WTC11 (cell line): ENCODE data around the gene SPG21. TPM values are rescaled to one million over a fixed set of nuclear protein-coding genes. Genes with fewer than 3 reads are reported as not detected.
"Not testable (repeated sequence)": the region's sequence is repeated elsewhere in the genome, so short reads cannot be mapped to it uniquely, and the experiment has no call there.

ENCODE experiments used
- ATAC-seq: fragments of 200-7000 bp; cut with Tn5 transposase; 2 replicates; pipeline ENCODE4 v1.10.0; 2021; ENCODE audit warnings: mild to moderate bottlenecking, moderate library complexity
- CTCF ChIA-PET: fragments of 300-600 bp; sonication (Branson Sonifier 250); formaldehyde crosslinking; loops from one replicate; lab custom pipeline; 2021; ENCODE audit warnings: antibody characterized with exemption; lab: Charles Lee
- POLR2A ChIA-PET: fragments of 350-600 bp; sonication (Branson Sonifier 250); formaldehyde crosslinking; loops from one replicate; lab custom pipeline; 2021; ENCODE audit warnings: antibody characterized with exemption; lab: Charles Lee
- DNase-seq: peaks from one replicate; pipeline ENCODE4 v3.0.0; 2021; ENCODE audit warnings: low spot score
- H3K27ac Mint-ChIP-seq: 2 replicates; pipeline ENCODE4 v1.8.0; 2021; ENCODE audit warnings: mixed read lengths
- H3K27me3 Mint-ChIP-seq: 2 replicates; pipeline ENCODE4 v1.8.0; 2021; ENCODE audit warnings: low read depth, mild to moderate bottlenecking, moderate library complexity, mixed read lengths
- H3K36me3 Mint-ChIP-seq: 2 replicates; pipeline ENCODE4 v1.8.0; 2021; ENCODE audit warnings: mixed read lengths
- H3K4me1 Mint-ChIP-seq: 2 replicates; pipeline ENCODE4 v1.8.0; 2022; ENCODE audit warnings: mixed read lengths
- H3K4me3 Mint-ChIP-seq: 2 replicates; pipeline ENCODE4 v1.8.0; 2021; ENCODE audit warnings: mild to moderate bottlenecking, moderate library complexity, mixed read lengths
- H3K9me3 Mint-ChIP-seq: 2 replicates; pipeline ENCODE4 v1.8.0; 2021; ENCODE audit warnings: mixed read lengths
- AR ChIP-seq: fragments of 250-450 bp; sonication (Bioruptor Pico); IDR thresholded peaks from 2 replicates; pipeline ENCODE4 v1.9.0; 2021; ENCODE audit warnings: mild to moderate bottlenecking
- CBFB ChIP-seq: sonication (generic); formaldehyde crosslinking; IDR thresholded peaks from 2 replicates; pipeline ENCODE4 v1.8.1; 2022; ENCODE audit warnings: mild to moderate bottlenecking, low read depth, missing genetic modification reagents
- E2F5 ChIP-seq: sonication (generic); formaldehyde crosslinking; IDR thresholded peaks from 2 replicates; pipeline ENCODE4 v1.8.1; 2022; ENCODE audit warnings: mild to moderate bottlenecking, moderate library complexity, missing genetic modification reagents
- FOXK1 ChIP-seq: sonication (generic); formaldehyde crosslinking; IDR thresholded peaks from 2 replicates; pipeline ENCODE4 v1.8.0; 2022; ENCODE audit warnings: mild to moderate bottlenecking, moderate library complexity, missing genetic modification reagents
- FOXP4 ChIP-seq: sonication (generic); formaldehyde crosslinking; IDR thresholded peaks from 2 replicates; pipeline ENCODE4 v1.8.0; 2022; ENCODE audit warnings: mild to moderate bottlenecking, missing genetic modification reagents
- JAZF1 ChIP-seq: fragments of 250-450 bp; sonication (Bioruptor Pico); IDR thresholded peaks from 2 replicates; pipeline ENCODE4 v1.9.0; 2021; ENCODE audit warnings: moderate library complexity, mild to moderate bottlenecking, inconsistent platforms
- JUN ChIP-seq: sonication (generic); formaldehyde crosslinking; IDR thresholded peaks from 2 replicates; pipeline ENCODE4 v1.8.0; 2023; ENCODE audit warnings: mild to moderate bottlenecking, missing genetic modification reagents
- NR1H2 ChIP-seq: sonication (generic); formaldehyde crosslinking; IDR thresholded peaks from 2 replicates; pipeline ENCODE4 v1.9.0; 2021; ENCODE audit warnings: mild to moderate bottlenecking, moderate library complexity, missing genetic modification reagents
- SMAD4 ChIP-seq: sonication (generic); formaldehyde crosslinking; IDR thresholded peaks from 2 replicates; pipeline ENCODE4 v1.8.0; 2022; ENCODE audit warnings: mild to moderate bottlenecking, missing genetic modification reagents
- STAT6 ChIP-seq: sonication (generic); formaldehyde crosslinking; conservative IDR thresholded peaks from 2 replicates; pipeline ENCODE4 v1.8.1; 2023; ENCODE audit warnings: mild to moderate bottlenecking, low read depth, missing genetic modification reagents, moderate library complexity
- TEAD4 ChIP-seq: sonication (generic); formaldehyde crosslinking; IDR thresholded peaks from 2 replicates; pipeline ENCODE4 v1.8.0; 2022; ENCODE audit warnings: mild to moderate bottlenecking, missing genetic modification reagents
- ZBTB21 ChIP-seq: sonication (generic); formaldehyde crosslinking; IDR thresholded peaks from 2 replicates; pipeline ENCODE4 v1.8.1; 2023; ENCODE audit warnings: mild to moderate bottlenecking, missing genetic modification reagents, borderline replicate concordance
- ZNF219 ChIP-seq: sonication (generic); formaldehyde crosslinking; IDR thresholded peaks from 2 replicates; pipeline ENCODE4 v1.8.0; 2023; ENCODE audit warnings: missing genetic modification reagents, mild to moderate bottlenecking, borderline replicate concordance
- ZNF232 ChIP-seq: sonication (generic); formaldehyde crosslinking; IDR thresholded peaks from 2 replicates; pipeline ENCODE4 v1.8.0; 2022; ENCODE audit warnings: mild to moderate bottlenecking, missing genetic modification reagents
- ZNF532 ChIP-seq: fragments of 250-450 bp; sonication (Bioruptor Pico); IDR thresholded peaks from 2 replicates; pipeline ENCODE4 v1.9.0; 2021; ENCODE audit warnings: mild to moderate bottlenecking, borderline replicate concordance
- ZNF671 ChIP-seq: fragments of 250-450 bp; sonication (Bioruptor Pico); IDR thresholded peaks from 2 replicates; pipeline ENCODE4 v1.8.0; 2021; ENCODE audit warnings: mild to moderate bottlenecking
- total RNA-seq: library from RNA; stranded (reverse); gene quantifications from 3 replicates; pipeline ENCODE4 v1.2.3, GENCODE V29; 2021

Gene SPG21
- total RNA-seq, 1 experiment from 2014 or later, result 69.9 TPM

- H3K27me3 Mint-ChIP-seq, result no peaks in the 10 kb centered on the region
- ATAC-seq (peak; percentile 73), DNase-seq (no peak)
- ChIA-PET POLR2A (no interaction called here), CTCF (interaction anchor here (1.0 to 2.0 kb wide), 4 partner anchors 11 to 339 kb away, joined by 3 to 8 read pairs (median 4); no protein-coding TSS in a partner anchor)
- H3K36me3 Mint-ChIP-seq, result peaks cover 29% of the 10 kb centered on the region
- no peak overlapping the region for H3K4me3 Mint-ChIP-seq
- H3K27ac Mint-ChIP-seq, result no peak overlapping the region
- H3K4me1 Mint-ChIP-seq, result no peaks in the 10 kb centered on the region
- TF ChIP-seq JAZF1 (no peak), AR (no peak), FOXP4 (no peak), FOXK1 (CRISPR knock-in tag) (no peak), STAT6 (CRISPR knock-in tag) (no peak), ZNF532 (CRISPR knock-in tag) (no peak), ZBTB21 (CRISPR knock-in tag) (no peak), CBFB (no peak)
- no peaks in the 10 kb centered on the region for H3K9me3 Mint-ChIP-seq
Observed at GRCh38 chr15:65020419-65020818, 30.7 kb upstream of the SPG21 start.

GRCh38 chr15:65011198-65011597 lies 21.5 kb upstream of the SPG21 start:
- H3K27me3 Mint-ChIP-seq, H3K4me1 Mint-ChIP-seq, H3K9me3 Mint-ChIP-seq, ATAC-seq, H3K27ac Mint-ChIP-seq, DNase-seq, H3K4me3 Mint-ChIP-seq, POLR2A ChIA-PET: not testable (repeated sequence)
- peaks cover 36% of the 10 kb centered on the region for H3K36me3 Mint-ChIP-seq
- CTCF ChIA-PET, result interaction anchor here (0.6 kb wide), 1 partner anchor 72 kb away, joined by 3 read pairs; no protein-coding TSS in a partner anchor

GRCh38 chr15:65008983-65009382 lies 19.3 kb upstream of the SPG21 start:
- ChIA-PET POLR2A (interaction anchor here (0.5 kb wide), 1 partner anchor 137 kb away, joined by 3 read pairs; no protein-coding TSS in a partner anchor), CTCF (interaction anchor here (0.8 to 2.0 kb wide), 23 partner anchors 11 to 281 kb away, joined by 3 to 17 read pairs (median 4); partner anchors contain the start of genes PARP16 and SPG21)
- H3K27me3 Mint-ChIP-seq, result no peaks in the 10 kb centered on the region
- H3K36me3 Mint-ChIP-seq, result peaks cover 30% of the 10 kb centered on the region
- DNase-seq (no peak), ATAC-seq (peak; percentile 60)
- 0 out of 2 replicates have a peak overlapping the region, but pooled peaks have one; percentile 3 for H3K27ac Mint-ChIP-seq
- peaks cover 5% of the 10 kb centered on the region for H3K4me1 Mint-ChIP-seq
- H3K9me3 Mint-ChIP-seq, result peaks cover 5% of the 10 kb centered on the region
- no peak overlapping the region for H3K4me3 Mint-ChIP-seq
- no peak for TF ChIP-seq JUN
- no peak for TF ChIP-seq E2F5 (CRISPR knock-in tag)
- no peak for TF ChIP-seq AR
- no peak for TF ChIP-seq ZNF671 (CRISPR knock-in tag)
- no peak for TF ChIP-seq NR1H2 (CRISPR knock-in tag)
- TF ChIP-seq ZNF219 (CRISPR knock-in tag), result no peak
- TF ChIP-seq ZNF232 (CRISPR knock-in tag), result no peak
- no peak for TF ChIP-seq TEAD4 (CRISPR knock-in tag)
- no peak for TF ChIP-seq SMAD4 (CRISPR knock-in tag)
